Measurements from ENCODE around the gene VANGL1. TPM values are rescaled to one million over a fixed set of nuclear protein-coding genes. Genes with fewer than 3 reads are reported as not detected.
"Not testable (repeated sequence)": the region's sequence is repeated elsewhere in the genome, so short reads cannot be mapped to it uniquely, and the experiment has no call there.

The VANGL1 gene
- 18.5 TPM for polyA plus RNA-seq (2013, experiment 1 of 2; ENCODE audit: insufficient read length)
- 10.8 TPM for polyA plus RNA-seq (2013, experiment 2 of 2; ENCODE audit: insufficient read length)

GRCh38 chr1:115641762-115642167, at the start of gene VANGL1:
TSS of gene VANGL1 (plus strand) at chr1:115641970. CDS start at chr1:115651414, 9,444 bp downstream.
- DNase-seq: peak; percentile 73

GRCh38 chr1:115592264-115592663, 49.5 kb upstream of the VANGL1 start:
- DNase-seq: no peak

- DNase-seq: no peak
These were observed 48.2 kb upstream of the VANGL1 start for GRCh38 chr1:115593365-115594259.

- no peak for DNase-seq
These were observed 47.2 kb upstream of the VANGL1 start for GRCh38 chr1:115594600-115594999.

- peak; percentile 97 for DNase-seq
These were observed 46.3 kb upstream of the VANGL1 start for GRCh38 chr1:115595279-115596079.

GRCh38 chr1:115596080-115596780, 45.5 kb upstream of the VANGL1 start:
- peak; percentile 65 for DNase-seq

GRCh38 chr1:115604508-115604907, 37.3 kb upstream of the VANGL1 start:
- DNase-seq: no peak

- DNase-seq: no peak
These were observed 35.5 kb upstream of the VANGL1 start for GRCh38 chr1:115606305-115606704.

- no peak for DNase-seq
These were observed 32.7 kb upstream of the VANGL1 start for GRCh38 chr1:115609021-115609420.

GRCh38 chr1:115613767-115614166, 28.0 kb upstream of the VANGL1 start:
- DNase-seq: no peak

GRCh38 chr1:115620453-115620852, 21.3 kb upstream of the VANGL1 start:
- no peak for DNase-seq

- no peak for DNase-seq
These were observed 20.8 kb upstream of the VANGL1 start for GRCh38 chr1:115620950-115621349.

- no peak for DNase-seq
These were observed 16.9 kb upstream of the VANGL1 start for GRCh38 chr1:115624859-115625258.

- no peak for DNase-seq
These were observed 11.4 kb upstream of the VANGL1 start for GRCh38 chr1:115630342-115630741.

GRCh38 chr1:115632251-115633026, 9.3 kb upstream of the VANGL1 start:
- DNase-seq: no peak

GRCh38 chr1:115633606-115634005, 8.2 kb upstream of the VANGL1 start:
- not testable (repeated sequence) for DNase-seq

- DNase-seq: not testable (repeated sequence)
These were observed 4.5 kb upstream of the VANGL1 start for GRCh38 chr1:115637247-115637646.

GRCh38 chr1:115640384-115640783, 1.4 kb upstream of the VANGL1 start:
- no peak for DNase-seq

GRCh38 chr1:115642168-115643072, 650 bp downstream of the VANGL1 start:
- peak; percentile 48 for DNase-seq

GRCh38 chr1:115643225-115643624, 1.5 kb downstream of the VANGL1 start:
- no peak for DNase-seq

- DNase-seq: no peak
These were observed 1.9 kb downstream of the VANGL1 start for GRCh38 chr1:115643666-115644065.
